ENCODE results near the gene FAM78A. TPM values are rescaled to one million over a fixed set of nuclear protein-coding genes. Genes with fewer than 3 reads are reported as not detected.
A peak's percentile ranks its signal among the peaks of the same experiment; 100 is the strongest.

FAM78A gene
- total RNA-seq, 1 experiment from 2014 or later, result 0.40 TPM

DNA sequence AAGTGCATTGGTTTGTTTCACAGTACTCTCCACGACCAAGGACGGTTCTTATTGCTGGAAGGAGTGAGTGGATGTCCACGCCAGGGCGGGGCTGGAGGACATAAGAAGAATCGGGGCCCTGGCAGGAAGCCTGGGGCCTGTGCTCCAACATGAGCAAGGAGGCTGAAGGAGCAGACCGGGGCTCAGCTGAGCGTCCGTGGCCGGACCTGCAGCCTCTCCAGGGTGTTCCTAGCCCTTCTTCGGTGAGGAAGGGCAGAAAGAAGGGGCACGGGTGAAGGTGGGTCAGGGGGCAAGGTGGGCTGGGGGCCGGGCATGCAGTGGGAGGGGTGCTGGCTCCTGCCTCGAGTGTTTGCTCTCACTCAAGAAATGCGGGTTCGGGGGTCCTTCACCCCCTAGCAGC is 18.1 kb downstream of the FAM78A start:
- H3K4me3 Mint-ChIP-seq (ENCODE audit: unreplicated experiment), result no peak overlapping the region
- no TSS peak for BruUV-seq (replicated peaks)
- no peaks in the 10 kb centered on the region for H3K27me3 Mint-ChIP-seq (ENCODE audit: insufficient read depth, unreplicated experiment)
- CTCF ChIA-PET, result interaction anchor here (0.6 to 1.7 kb wide), 2 partner anchors 80 to 163 kb away, joined by 3 to 4 read pairs; no protein-coding TSS in a partner anchor
- intact Hi-C loops (cut with micrococcal nuclease), result no loop called here
- H3K9me3 Mint-ChIP-seq (ENCODE audit: unreplicated experiment), result no peaks in the 10 kb centered on the region
- H3K4me1 Mint-ChIP-seq (ENCODE audit: insufficient read depth, unreplicated experiment), result peaks cover 7% of the 10 kb centered on the region
- DNase-seq (ENCODE audit: unreplicated experiment), result no peak
- TF ChIP-seq, protein P1, sequence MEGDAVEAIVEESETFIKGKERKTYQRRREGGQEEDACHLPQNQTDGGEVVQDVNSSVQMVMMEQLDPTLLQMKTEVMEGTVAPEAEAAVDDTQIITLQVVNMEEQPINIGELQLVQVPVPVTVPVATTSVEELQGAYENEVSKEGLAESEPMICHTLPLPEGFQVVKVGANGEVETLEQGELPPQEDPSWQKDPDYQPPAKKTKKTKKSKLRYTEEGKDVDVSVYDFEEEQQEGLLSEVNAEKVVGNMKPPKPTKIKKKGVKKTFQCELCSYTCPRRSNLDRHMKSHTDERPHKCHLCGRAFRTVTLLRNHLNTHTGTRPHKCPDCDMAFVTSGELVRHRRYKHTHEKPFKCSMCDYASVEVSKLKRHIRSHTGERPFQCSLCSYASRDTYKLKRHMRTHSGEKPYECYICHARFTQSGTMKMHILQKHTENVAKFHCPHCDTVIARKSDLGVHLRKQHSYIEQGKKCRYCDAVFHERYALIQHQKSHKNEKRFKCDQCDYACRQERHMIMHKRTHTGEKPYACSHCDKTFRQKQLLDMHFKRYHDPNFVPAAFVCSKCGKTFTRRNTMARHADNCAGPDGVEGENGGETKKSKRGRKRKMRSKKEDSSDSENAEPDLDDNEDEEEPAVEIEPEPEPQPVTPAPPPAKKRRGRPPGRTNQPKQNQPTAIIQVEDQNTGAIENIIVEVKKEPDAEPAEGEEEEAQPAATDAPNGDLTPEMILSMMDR (IDR thresholded peaks at IDR 0.05; ENCODE audit: unreplicated experiment), result no peak
- H3K27ac Mint-ChIP-seq (ENCODE audit: low read depth, unreplicated experiment), result no peak overlapping the region
- no peaks in the 10 kb centered on the region for H3K36me3 Mint-ChIP-seq (ENCODE audit: insufficient read depth, unreplicated experiment)
- POLR2A ChIA-PET, result interaction anchor here (0.6 kb wide), 1 partner anchor 26 kb away, joined by 4 read pairs; no protein-coding TSS in a partner anchor

DNA sequence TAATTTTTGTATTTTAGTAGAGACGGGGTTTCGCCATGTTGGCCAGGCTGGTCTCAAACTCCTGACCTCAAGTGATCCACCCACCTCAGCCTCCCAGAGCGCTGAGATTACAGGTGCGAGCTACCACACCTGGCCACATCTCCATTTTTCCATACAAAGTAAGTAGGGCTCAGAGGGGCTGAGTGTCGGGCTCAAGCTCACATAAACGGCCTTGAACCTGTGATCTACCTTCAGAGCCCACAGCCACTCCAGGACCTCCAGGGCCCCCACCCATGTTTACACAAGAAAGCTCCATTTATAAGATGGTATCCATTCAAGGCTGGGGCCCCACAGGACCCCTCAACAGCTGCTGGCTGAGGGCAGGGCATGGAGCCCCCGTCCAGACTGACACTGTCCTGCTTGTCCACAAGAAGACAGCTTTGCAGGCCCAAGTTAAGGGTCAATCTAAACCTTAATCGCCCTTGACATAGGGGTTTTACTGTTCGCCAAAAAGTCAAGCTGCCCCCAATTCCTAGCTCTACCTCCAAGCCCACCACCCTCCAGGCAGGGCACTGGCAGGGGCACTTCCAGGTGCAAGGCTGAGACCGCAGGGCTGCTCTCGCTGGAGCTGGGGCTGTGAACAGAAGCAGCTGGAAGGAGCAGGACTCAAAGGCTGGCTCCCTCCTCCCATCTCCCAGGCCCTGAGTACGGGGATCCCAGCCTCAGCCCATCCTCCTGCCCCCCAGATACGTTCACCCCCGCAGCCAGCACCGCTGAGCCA is 18.9 kb downstream of the FAM78A start:
- Mint-ChIP-seq H3K36me3 (ENCODE audit: insufficient read depth, unreplicated experiment) (no peaks in the 10 kb centered on the region), H3K9me3 (ENCODE audit: unreplicated experiment) (no peaks in the 10 kb centered on the region), H3K4me1 (ENCODE audit: insufficient read depth, unreplicated experiment) (peaks cover 7% of the 10 kb centered on the region), H3K27me3 (ENCODE audit: insufficient read depth, unreplicated experiment) (no peaks in the 10 kb centered on the region), H3K4me3 (ENCODE audit: unreplicated experiment) (no peak overlapping the region), H3K27ac (ENCODE audit: low read depth, unreplicated experiment) (no peak overlapping the region)
- no peak for DNase-seq (ENCODE audit: unreplicated experiment)
- intact Hi-C loops (cut with micrococcal nuclease), result no loop called here
- POLR2A ChIA-PET, result no interaction called here
- TF ChIP-seq, protein P1 (IDR thresholded peaks at IDR 0.05; ENCODE audit: unreplicated experiment), result no peak
- no TSS peak for BruUV-seq (replicated peaks)
- CTCF ChIA-PET, result interaction anchor here (0.6 to 1.0 kb wide), 4 partner anchors 334 to 501 kb away, joined by 3 read pairs; no protein-coding TSS in a partner anchor

DNA sequence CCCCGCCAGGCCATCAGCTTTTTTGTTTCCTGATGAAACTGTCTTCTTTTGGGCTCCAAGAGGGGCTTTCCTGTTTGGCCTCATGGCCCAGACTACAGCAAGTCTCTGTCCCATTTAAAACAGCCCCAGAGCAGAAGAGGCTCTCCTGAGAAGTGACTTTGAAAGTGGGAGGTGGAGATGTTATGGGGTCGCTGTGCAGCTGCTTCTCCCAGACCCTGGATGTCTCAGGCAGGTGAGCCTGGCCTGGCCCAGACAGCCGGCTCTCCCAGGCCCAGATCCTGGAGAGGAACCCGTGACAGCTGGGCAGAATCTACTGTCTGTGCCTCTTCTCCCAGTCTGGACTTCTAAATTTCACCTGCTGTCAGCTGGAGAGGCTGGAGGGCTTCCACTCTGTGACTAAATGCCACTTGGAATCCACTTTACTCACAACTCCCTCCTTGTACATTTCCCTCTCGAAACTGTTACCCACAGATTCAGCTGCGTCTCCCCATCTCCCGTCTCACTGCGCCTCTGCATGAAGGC is 20.6 kb downstream of the FAM78A start:
- ChIA-PET POLR2A (interaction anchor here (0.8 to 1.0 kb wide), 2 partner anchors 34 kb away, joined by 3 to 4 read pairs; partner anchors contain the start of gene PLPP7), CTCF (interaction anchor here (0.6 to 1.8 kb wide), 4 partner anchors 35 to 198 kb away, joined by 3 to 13 read pairs (median 3); no protein-coding TSS in a partner anchor)
- H3K4me3 Mint-ChIP-seq (ENCODE audit: unreplicated experiment), result no peak overlapping the region
- BruUV-seq (replicated peaks), result no TSS peak
- H3K27me3 Mint-ChIP-seq (ENCODE audit: insufficient read depth, unreplicated experiment), result no peaks in the 10 kb centered on the region
- peak overlapping the region; percentile 29 for H3K27ac Mint-ChIP-seq (ENCODE audit: low read depth, unreplicated experiment)
- intact Hi-C loops (cut with micrococcal nuclease), result no loop called here
- peaks cover 7% of the 10 kb centered on the region for H3K4me1 Mint-ChIP-seq (ENCODE audit: insufficient read depth, unreplicated experiment)
- no peaks in the 10 kb centered on the region for H3K9me3 Mint-ChIP-seq (ENCODE audit: unreplicated experiment)
- TF ChIP-seq, protein P1 (IDR thresholded peaks at IDR 0.05; ENCODE audit: unreplicated experiment), result no peak
- H3K36me3 Mint-ChIP-seq (ENCODE audit: insufficient read depth, unreplicated experiment), result no peaks in the 10 kb centered on the region
- DNase-seq (ENCODE audit: unreplicated experiment), result no peak

DNA sequence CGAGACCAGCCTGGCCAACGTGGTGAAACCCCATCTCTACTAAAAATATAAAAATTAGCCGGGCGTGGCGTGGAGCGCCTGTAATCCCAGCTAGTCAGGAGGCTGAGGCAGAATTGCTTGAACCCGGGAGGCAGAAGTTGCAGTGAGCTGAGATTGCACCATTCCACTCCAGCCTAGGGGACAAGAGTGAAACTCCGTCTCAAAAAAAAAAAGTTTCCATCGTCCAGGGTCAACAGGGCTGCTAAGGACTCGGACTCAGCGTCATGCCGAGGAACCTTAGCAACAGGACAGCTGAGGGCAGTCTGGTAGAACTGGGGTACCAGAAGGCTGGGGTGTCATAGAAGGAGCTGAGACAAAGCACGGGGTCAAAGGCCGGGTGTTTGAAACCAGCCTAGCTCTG is 21.7 kb downstream of the FAM78A start:
- DNase-seq (ENCODE audit: unreplicated experiment), result no peak
- Mint-ChIP-seq H3K27me3 (ENCODE audit: insufficient read depth, unreplicated experiment) (no peaks in the 10 kb centered on the region), H3K36me3 (ENCODE audit: insufficient read depth, unreplicated experiment) (no peaks in the 10 kb centered on the region), H3K9me3 (ENCODE audit: unreplicated experiment) (no peaks in the 10 kb centered on the region), H3K4me1 (ENCODE audit: insufficient read depth, unreplicated experiment) (peaks cover 7% of the 10 kb centered on the region), H3K4me3 (ENCODE audit: unreplicated experiment) (no peak overlapping the region), H3K27ac (ENCODE audit: low read depth, unreplicated experiment) (no peak overlapping the region)
- POLR2A ChIA-PET, result interaction anchor here (1.0 kb wide), 1 partner anchor 32 kb away, joined by 4 read pairs; no protein-coding TSS in a partner anchor
- intact Hi-C loops (cut with micrococcal nuclease), result no loop called here
- no TSS peak for BruUV-seq (replicated peaks)
- CTCF ChIA-PET, result interaction anchor here (0.6 to 1.8 kb wide), 3 partner anchors 40 to 406 kb away, joined by 4 to 13 read pairs (median 4); no protein-coding TSS in a partner anchor
- TF ChIP-seq, protein P1 (IDR thresholded peaks at IDR 0.05; ENCODE audit: unreplicated experiment), result no peak

All from MCF 10A (cell line).